Measurements from ENCODE around the gene ANKRD39. TPM values are rescaled to one million over a fixed set of nuclear protein-coding genes. Genes with fewer than 3 reads are reported as not detected.

Gene ANKRD39
- total and polyA plus RNA-seq, 9 of the 15 experiments (the other 6 are each of a cell fraction or from before 2014, with no cell fraction given): 8.2 to 33.1 (median 23.8) TPM

DNA sequence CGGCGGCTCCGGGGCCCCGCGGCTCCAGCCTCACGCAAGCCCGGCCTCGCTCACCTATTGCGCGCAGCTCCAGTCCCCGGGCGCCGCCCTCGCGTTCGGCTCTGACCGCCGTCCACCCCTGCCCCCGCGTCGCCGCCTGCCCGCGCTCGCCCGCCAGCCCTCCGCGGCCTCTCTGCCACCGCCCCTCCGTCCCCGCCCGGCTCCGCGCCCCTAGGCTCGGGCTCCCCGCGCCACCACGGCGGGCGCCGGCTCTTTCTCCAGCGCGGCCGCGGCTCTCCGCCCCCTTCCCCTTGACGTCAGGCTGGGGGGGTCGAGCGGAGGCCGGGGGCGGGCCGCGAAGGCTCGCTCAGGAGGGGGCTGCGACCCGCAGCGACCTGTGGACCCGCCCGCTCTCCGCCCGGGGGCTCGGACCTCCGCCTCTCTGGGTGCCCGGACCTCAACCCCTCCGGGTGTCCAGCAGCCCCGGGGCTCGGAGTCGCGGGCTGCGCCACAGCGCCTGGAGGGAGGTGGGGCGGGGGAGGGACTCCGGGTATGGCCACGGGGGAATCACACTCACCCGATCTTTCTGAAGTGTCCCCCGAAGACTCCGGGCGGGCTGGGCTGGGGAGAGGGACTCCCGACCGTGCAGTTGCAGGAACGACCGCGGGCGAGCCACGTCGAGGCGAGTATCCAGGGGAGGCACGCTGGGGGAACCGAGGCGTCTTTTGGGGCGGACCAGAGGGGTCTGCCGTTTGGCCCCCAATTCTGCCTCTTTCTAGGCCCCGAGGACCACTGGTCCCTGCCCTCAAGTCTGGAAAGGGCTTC, 12.2 kb upstream of the ANKRD39 start, which contains the start of gene SEMA4C (continued):
- TF ChIP-seq NELFE (IDR thresholded peaks at IDR 0.05; ENCODE audit: insufficient read depth, insufficient read length) (no peak), SOX6 (IDR thresholded peaks at IDR 0.05) (no peak), RAD21 (CRISPR knock-in tag; conservative IDR thresholded peaks at IDR 0.05 in 1 of 2, IDR thresholded peaks at IDR 0.05 in 1 of 2) (no peak), PHF8 (IDR thresholded peaks at IDR 0.05; ENCODE audit: borderline replicate concordance, low read length) (peak; percentile 35; the same call in 1 of the 2 replicates), BRD4 (IDR thresholded peaks at IDR 0.05) (no peak), ASH1L (IDR thresholded peaks at IDR 0.05; ENCODE audit: borderline replicate concordance, low read depth, partially characterized antibody) (no peak), ZFPM2 (CRISPR knock-in tag; IDR thresholded peaks at IDR 0.05) (no peak), BRF1 (IDR thresholded peaks at IDR 0.05; ENCODE audit: borderline replicate concordance, extremely low read depth, insufficient read length) (no peak)
- TF ChIP-seq, protein P1, sequence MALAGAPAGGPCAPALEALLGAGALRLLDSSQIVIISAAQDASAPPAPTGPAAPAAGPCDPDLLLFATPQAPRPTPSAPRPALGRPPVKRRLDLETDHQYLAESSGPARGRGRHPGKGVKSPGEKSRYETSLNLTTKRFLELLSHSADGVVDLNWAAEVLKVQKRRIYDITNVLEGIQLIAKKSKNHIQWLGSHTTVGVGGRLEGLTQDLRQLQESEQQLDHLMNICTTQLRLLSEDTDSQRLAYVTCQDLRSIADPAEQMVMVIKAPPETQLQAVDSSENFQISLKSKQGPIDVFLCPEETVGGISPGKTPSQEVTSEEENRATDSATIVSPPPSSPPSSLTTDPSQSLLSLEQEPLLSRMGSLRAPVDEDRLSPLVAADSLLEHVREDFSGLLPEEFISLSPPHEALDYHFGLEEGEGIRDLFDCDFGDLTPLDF (CRISPR knock-in tag; IDR thresholded peaks at IDR 0.05): no peak
- TF ChIP-seq, protein P2, sequence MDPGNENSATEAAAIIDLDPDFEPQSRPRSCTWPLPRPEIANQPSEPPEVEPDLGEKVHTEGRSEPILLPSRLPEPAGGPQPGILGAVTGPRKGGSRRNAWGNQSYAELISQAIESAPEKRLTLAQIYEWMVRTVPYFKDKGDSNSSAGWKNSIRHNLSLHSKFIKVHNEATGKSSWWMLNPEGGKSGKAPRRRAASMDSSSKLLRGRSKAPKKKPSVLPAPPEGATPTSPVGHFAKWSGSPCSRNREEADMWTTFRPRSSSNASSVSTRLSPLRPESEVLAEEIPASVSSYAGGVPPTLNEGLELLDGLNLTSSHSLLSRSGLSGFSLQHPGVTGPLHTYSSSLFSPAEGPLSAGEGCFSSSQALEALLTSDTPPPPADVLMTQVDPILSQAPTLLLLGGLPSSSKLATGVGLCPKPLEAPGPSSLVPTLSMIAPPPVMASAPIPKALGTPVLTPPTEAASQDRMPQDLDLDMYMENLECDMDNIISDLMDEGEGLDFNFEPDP (CRISPR knock-in tag; IDR thresholded peaks at IDR 0.05): no peak
- TF ChIP-seq, protein P3, sequence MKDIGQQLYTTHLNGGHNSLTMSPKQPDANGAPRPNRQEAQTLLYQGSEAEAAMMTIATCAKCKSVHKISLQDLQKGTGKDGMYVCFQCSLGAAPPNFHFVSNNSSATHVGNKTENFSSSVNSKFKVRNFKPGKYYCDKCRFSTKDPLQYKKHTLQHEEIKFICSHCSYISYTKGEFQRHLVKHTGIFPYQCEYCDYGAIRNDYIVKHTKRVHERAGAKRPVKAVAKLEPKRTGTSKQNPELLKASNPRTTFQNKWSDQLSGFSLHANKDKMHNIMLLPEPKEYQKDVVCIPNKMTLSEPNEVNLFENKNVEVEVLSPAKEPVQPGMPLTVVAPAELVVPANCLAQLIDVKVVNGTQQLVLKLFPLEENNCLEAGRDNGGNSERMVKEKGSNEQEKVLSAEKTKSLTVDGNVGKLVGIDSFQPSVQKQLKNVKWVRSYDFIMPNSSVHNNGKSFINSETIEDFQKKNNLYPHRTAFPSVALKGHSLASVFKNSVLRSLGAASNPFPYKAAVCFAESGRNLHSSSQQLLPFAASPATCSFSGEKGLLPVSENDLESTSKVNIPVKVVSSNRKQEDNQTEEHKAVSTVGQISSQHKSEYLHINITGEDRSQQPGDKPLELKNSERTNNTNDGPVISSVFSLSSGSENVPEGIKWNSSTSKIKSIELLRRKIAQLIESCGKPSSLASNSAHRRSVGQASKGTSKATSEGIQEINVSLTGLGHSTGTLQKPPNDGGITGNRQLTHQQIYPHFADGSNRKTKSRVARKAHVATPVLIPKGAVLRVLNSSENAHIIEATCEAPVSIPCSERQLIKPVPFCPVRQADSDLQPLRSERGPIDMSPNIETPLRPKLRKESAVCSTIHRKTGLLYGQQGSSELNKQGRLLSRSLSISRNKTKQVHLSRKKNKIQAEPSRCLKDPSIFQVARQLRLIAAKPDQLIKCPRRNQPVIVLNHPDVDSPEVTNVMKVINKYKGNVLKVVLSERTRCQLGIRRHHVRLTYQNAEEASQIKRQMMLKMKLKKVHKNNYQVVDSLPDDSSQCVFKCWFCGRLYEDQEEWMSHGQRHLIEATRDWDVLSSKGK (CRISPR knock-in tag; IDR thresholded peaks at IDR 0.05): no peak
- TF ChIP-seq, protein P4, sequence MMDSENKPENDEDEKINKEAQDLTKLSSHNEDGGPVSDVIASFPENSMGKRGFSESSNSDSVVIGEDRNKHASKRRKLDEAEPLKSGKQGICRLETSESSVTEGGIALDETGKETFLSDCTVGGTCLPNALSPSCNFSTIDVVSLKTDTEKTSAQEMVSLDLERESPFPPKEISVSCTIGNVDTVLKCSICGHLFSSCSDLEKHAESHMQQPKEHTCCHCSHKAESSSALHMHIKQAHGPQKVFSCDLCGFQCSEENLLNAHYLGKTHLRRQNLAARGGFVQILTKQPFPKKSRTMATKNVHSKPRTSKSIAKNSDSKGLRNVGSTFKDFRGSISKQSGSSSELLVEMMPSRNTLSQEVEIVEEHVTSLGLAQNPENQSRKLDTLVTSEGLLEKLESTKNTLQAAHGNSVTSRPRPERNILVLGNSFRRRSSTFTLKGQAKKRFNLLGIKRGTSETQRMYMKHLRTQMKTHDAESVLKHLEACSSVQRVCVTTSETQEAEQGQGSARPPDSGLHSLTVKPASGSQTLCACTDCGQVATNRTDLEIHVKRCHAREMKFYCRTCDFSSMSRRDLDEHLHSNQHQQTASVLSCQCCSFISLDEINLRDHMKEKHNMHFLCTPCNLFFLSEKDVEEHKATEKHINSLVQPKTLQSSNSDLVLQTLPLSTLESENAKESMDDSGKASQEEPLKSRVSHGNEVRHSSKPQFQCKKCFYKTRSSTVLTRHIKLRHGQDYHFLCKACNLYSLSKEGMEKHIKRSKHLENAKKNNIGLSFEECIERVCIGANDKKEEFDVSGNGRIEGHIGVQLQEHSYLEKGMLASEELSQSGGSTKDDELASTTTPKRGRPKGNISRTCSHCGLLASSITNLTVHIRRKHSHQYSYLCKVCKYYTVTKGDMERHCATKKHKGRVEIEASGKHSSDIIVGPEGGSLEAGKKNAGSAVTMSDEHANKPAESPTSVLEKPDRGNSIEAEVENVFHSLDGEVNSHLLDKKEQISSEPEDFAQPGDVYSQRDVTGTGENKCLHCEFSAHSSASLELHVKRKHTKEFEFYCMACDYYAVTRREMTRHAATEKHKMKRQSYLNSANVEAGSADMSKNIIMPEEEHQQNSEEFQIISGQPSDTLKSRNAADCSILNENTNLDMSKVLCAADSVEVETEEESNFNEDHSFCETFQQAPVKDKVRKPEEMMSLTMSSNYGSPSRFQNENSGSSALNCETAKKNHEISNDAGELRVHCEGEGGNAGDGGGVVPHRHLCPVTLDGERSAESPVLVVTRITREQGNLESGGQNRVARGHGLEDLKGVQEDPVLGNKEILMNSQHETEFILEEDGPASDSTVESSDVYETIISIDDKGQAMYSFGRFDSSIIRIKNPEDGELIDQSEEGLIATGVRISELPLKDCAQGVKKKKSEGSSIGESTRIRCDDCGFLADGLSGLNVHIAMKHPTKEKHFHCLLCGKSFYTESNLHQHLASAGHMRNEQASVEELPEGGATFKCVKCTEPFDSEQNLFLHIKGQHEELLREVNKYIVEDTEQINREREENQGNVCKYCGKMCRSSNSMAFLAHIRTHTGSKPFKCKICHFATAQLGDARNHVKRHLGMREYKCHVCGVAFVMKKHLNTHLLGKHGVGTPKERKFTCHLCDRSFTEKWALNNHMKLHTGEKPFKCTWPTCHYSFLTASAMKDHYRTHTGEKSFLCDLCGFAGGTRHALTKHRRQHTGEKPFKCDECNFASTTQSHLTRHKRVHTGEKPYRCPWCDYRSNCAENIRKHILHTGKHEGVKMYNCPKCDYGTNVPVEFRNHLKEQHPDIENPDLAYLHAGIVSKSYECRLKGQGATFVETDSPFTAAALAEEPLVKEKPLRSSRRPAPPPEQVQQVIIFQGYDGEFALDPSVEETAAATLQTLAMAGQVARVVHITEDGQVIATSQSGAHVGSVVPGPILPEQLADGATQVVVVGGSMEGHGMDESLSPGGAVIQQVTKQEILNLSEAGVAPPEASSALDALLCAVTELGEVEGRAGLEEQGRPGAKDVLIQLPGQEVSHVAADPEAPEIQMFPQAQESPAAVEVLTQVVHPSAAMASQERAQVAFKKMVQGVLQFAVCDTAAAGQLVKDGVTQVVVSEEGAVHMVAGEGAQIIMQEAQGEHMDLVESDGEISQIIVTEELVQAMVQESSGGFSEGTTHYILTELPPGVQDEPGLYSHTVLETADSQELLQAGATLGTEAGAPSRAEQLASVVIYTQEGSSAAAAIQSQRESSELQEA (IDR thresholded peaks at IDR 0.05; ENCODE audit: low read depth): no peak

All from K562 (cell line).